HepG2 (cell line): ENCODE results near the gene ARFGEF3. TPM values are rescaled to one million over a fixed set of nuclear protein-coding genes. Genes with fewer than 3 reads are reported as not detected.
A peak's percentile ranks its signal among the peaks of the same experiment; 100 is the strongest.

ENCODE experiments used
- ARID5B ChIP-seq: IDR thresholded peaks from 2 replicates; pipeline ENCODE4 v1.4.0; 2020; ENCODE audit warnings: mild to moderate bottlenecking, missing genetic modification reagents
- CHD2 ChIP-seq: IDR thresholded peaks from 2 replicates; pipeline ENCODE4 v1.6.1; 2011; ENCODE audit warnings: low read depth, low read length, improper control_type of control experiment
- CREB1 ChIP-seq, 2 experiments: fragments of 450-650 bp in 1 of 2; IDR thresholded peaks; 2 replicates each; pipeline ENCODE4 v1.6.1; 2016 to 2017; ENCODE audit warnings: control low read depth in 1 of 2, mild to moderate bottlenecking in 1 of 2, missing compliant biosample characterization in 1 of 2, missing genetic modification characterization in 1 of 2
- ELF3 ChIP-seq: IDR thresholded peaks from 2 replicates; pipeline ENCODE4 v1.6.1; 2016; ENCODE audit warnings: missing genetic modification reagents, missing compliant biosample characterization
- FOXM1 ChIP-seq: sonication (generic); formaldehyde crosslinking; IDR thresholded peaks from 2 replicates; pipeline ENCODE4 v1.5.0; 2020; ENCODE audit warnings: missing genetic modification reagents
- MTF1 ChIP-seq: sonication (generic); formaldehyde crosslinking; IDR thresholded peaks from 2 replicates; pipeline ENCODE4 v1.5.0; 2020; ENCODE audit warnings: missing genetic modification reagents
- NFKB2 ChIP-seq: sonication (generic); formaldehyde crosslinking; IDR thresholded peaks from 2 replicates; pipeline ENCODE4 v1.4.0; 2020; ENCODE audit warnings: missing genetic modification reagents, borderline replicate concordance
- NFRKB ChIP-seq: fragments of 450-650 bp; IDR thresholded peaks from 2 replicates; pipeline ENCODE4 v1.6.1; 2017
- PBX2 ChIP-seq: IDR thresholded peaks from 2 replicates; pipeline ENCODE4 v1.6.1; 2016; ENCODE audit warnings: control low read depth
- PLRG1 ChIP-seq: fragments of 450-650 bp; conservative IDR thresholded peaks from 2 replicates; pipeline ENCODE4 v1.6.1; 2016
- PRDM10 ChIP-seq: sonication (generic); formaldehyde crosslinking; IDR thresholded peaks from 2 replicates; pipeline ENCODE4 v1.4.0; 2020; ENCODE audit warnings: low read depth, missing genetic modification reagents
- RFXANK ChIP-seq: IDR thresholded peaks from 2 replicates; pipeline ENCODE4 v1.6.1; 2016
- SMAD9 ChIP-seq: sonication (generic); formaldehyde crosslinking; IDR thresholded peaks from 2 replicates; pipeline ENCODE4 v1.5.1; 2020; ENCODE audit warnings: mild to moderate bottlenecking, missing genetic modification reagents
- TAF15 ChIP-seq: fragments of 200-400 bp; formaldehyde crosslinking; IDR thresholded peaks from one replicate; pipeline ENCODE4 v1.6.1; 2018; ENCODE audit warnings: mild to moderate bottlenecking, low read depth, low read length; ENCODE audit not compliant: poor library complexity, severe bottlenecking
- ZFAT ChIP-seq: sonication (generic); formaldehyde crosslinking; conservative IDR thresholded peaks from 2 replicates; pipeline ENCODE4 v1.8.1; 2023; ENCODE audit warnings: missing genetic modification reagents, inconsistent platforms
- ZFYVE20 ChIP-seq: sonication (generic); formaldehyde crosslinking; IDR thresholded peaks from 2 replicates; pipeline ENCODE4 v1.8.0; 2023; ENCODE audit warnings: low read depth, mild to moderate bottlenecking, moderate library complexity, missing genetic modification reagents, borderline replicate concordance
- ZNF10 ChIP-seq: sonication (generic); formaldehyde crosslinking; IDR thresholded peaks from 2 replicates; pipeline ENCODE4 v1.4.0; 2020; ENCODE audit warnings: mild to moderate bottlenecking, low read depth, missing genetic modification reagents, borderline replicate concordance
- ZNF18 ChIP-seq: sonication (generic); formaldehyde crosslinking; IDR thresholded peaks from 2 replicates; pipeline ENCODE4 v1.8.0; 2022; ENCODE audit warnings: mild to moderate bottlenecking, missing genetic modification reagents; ENCODE audit not compliant: insufficient replicate concordance
- ZNF230 ChIP-seq: sonication (generic); formaldehyde crosslinking; IDR thresholded peaks from 2 replicates; pipeline ENCODE4 v1.4.0; 2020; ENCODE audit warnings: mild to moderate bottlenecking, missing genetic modification reagents
- ZNF30 ChIP-seq: sonication (generic); formaldehyde crosslinking; IDR thresholded peaks from 2 replicates; pipeline ENCODE4 v1.5.0; 2020; ENCODE audit warnings: mild to moderate bottlenecking, missing genetic modification reagents
- ZNF331 ChIP-seq: sonication (generic); formaldehyde crosslinking; IDR thresholded peaks from 2 replicates; pipeline ENCODE4 v1.4.0; 2020; ENCODE audit warnings: missing genetic modification reagents
- ZNF589 ChIP-seq: sonication (generic); formaldehyde crosslinking; conservative IDR thresholded peaks from 2 replicates; pipeline ENCODE4 v1.8.0; 2022; ENCODE audit warnings: mild to moderate bottlenecking, moderate library complexity, missing genetic modification reagents
- polyA plus RNA-seq, 8 experiments: library from polyadenylated mRNA; depleted of rRNA in 3 of 8; stranded (reverse) in 7 of 8; unstranded in 1 of 8; fragments of >200 nt; fragmentation: Illumina TruSeq in 4 of 8; extraction: Trizol in 4 of 8; gene quantifications; 2 replicates each; pipeline versions ENCODE4 v1.2.1 to v1.2.3, GENCODE V29; 2011 to 2016; ENCODE audit warnings: low read depth in 4 of 8, missing spikeins in 1 of 8, mixed read lengths in 1 of 8; ENCODE audit not compliant: insufficient read depth in 1 of 8
- total RNA-seq, 5 experiments: library from RNA; depleted of rRNA; stranded (reverse); fragments of >200 nt; fragmentation: Illumina TruSeq; extraction: Trizol; gene quantifications; 2 replicates each; pipeline ENCODE4 v1.2.3, GENCODE V29; 2016; ENCODE audit warnings: low read depth in 1 of 5

ARFGEF3 gene
- total and polyA plus RNA-seq, 2 of the 13 experiments (the other 11 are each of a cell fraction or from before 2014, with no cell fraction given): 0.60 to 2.6 TPM

- TF ChIP-seq PRDM10: no peak
- no peak for TF ChIP-seq RFXANK
- TF ChIP-seq ELF3 (CRISPR knock-in tag): 0 out of 2 replicates have a peak, but pooled peaks have one; percentile 14
- TF ChIP-seq NFRKB: no peak
- TF ChIP-seq ZNF30 (CRISPR knock-in tag): no peak
- TF ChIP-seq ZNF331 (CRISPR knock-in tag): no peak
- peak; percentile 53 for TF ChIP-seq ARID5B (CRISPR knock-in tag)
- no peak for TF ChIP-seq ZNF230 (CRISPR knock-in tag)
- no peak for TF ChIP-seq ZNF10 (CRISPR knock-in tag)
- no peak for TF ChIP-seq PLRG1
- TF ChIP-seq CHD2: no peak
- TF ChIP-seq ZFAT: no peak
- no peak for TF ChIP-seq TAF15
- TF ChIP-seq ZNF18: no peak
- no peak for TF ChIP-seq ZFYVE20 (CRISPR knock-in tag)
- TF ChIP-seq NFKB2 (CRISPR knock-in tag): no peak
- no peak for TF ChIP-seq SMAD9 (CRISPR knock-in tag)
- TF ChIP-seq CREB1 (IDR thresholded peaks at IDR 0.05): no peak
- no peak for TF ChIP-seq CREB1 (CRISPR knock-in tag; IDR thresholded peaks at IDR 0.05)
- TF ChIP-seq PBX2 (CRISPR knock-in tag): no peak
- TF ChIP-seq FOXM1: no peak
- TF ChIP-seq MTF1 (CRISPR knock-in tag): no peak
- TF ChIP-seq ZNF589 (CRISPR knock-in tag): no peak
Observed at GRCh38 chr6:138264372-138264880, 102.7 kb downstream of the ARFGEF3 start (continued).
